ENCODE measurements around the gene ZHX3.

- TF ChIP-seq CTCF (conservative IDR thresholded peaks at IDR 0.05), result no peak
- no peak for TF ChIP-seq EZH2 (IDR thresholded peaks at IDR 0.05; ENCODE audit: low read depth)
These were observed 168.6 kb downstream of the ZHX3 start for GRCh38 chr20:41148942-41149341.

Data from PC-9 (cell line).